K562 (cell line): ENCODE measurements around the gene MEAF6. TPM values are rescaled to one million over a fixed set of nuclear protein-coding genes. Genes with fewer than 3 reads are reported as not detected.
A peak's percentile ranks its signal among the peaks of the same experiment; 100 is the strongest.

Experiments used
- CUX1 ChIP-seq: fragments of 200-800 bp; sonication (Bioruptor generic); IDR thresholded peaks from 2 replicates; pipeline ENCODE4 v1.6.1; 2016; ENCODE audit warnings: missing genetic modification characterization, missing compliant biosample characterization
- ELF2 ChIP-seq: fragments of 250-450 bp; sonication (Bioruptor Pico); IDR thresholded peaks from 2 replicates; pipeline ENCODE4 v1.5.0; 2021; ENCODE audit warnings: mild to moderate bottlenecking
- FOXK1 ChIP-seq: sonication (generic); formaldehyde crosslinking; IDR thresholded peaks from 2 replicates; pipeline ENCODE4 v1.8.0; 2022; ENCODE audit warnings: missing genetic modification reagents, mild to moderate bottlenecking, borderline replicate concordance
- FOXP1 ChIP-seq: sonication (generic); formaldehyde crosslinking; IDR thresholded peaks from 2 replicates; pipeline ENCODE4 v1.8.0; 2022; ENCODE audit warnings: mild to moderate bottlenecking, missing genetic modification reagents
- HIVEP1 ChIP-seq: fragments of 250-450 bp; sonication (Bioruptor Pico); IDR thresholded peaks from 2 replicates; pipeline ENCODE4 v1.4.0; 2020; ENCODE audit warnings: mild to moderate bottlenecking
- KLF16 ChIP-seq: IDR thresholded peaks from 2 replicates; pipeline ENCODE4 v1.6.1; 2016; ENCODE audit warnings: antibody characterized with exemption
- PTBP1 ChIP-seq: fragments of 200-400 bp; formaldehyde crosslinking; IDR thresholded peaks from 2 replicates; pipeline ENCODE4 v1.6.1; 2017; ENCODE audit warnings: low read depth, low read length
- RB1 ChIP-seq: fragments of 450-650 bp; IDR thresholded peaks from 2 replicates; pipeline ENCODE4 v1.6.1; 2017; ENCODE audit warnings: low read depth, mild to moderate bottlenecking
- SIN3A ChIP-seq, 2 experiments: fragments of 150-350 bp in 1 of 2; IDR thresholded peaks; 2 replicates each; pipeline ENCODE4 v1.6.1; 2011 to 2016; ENCODE audit warnings: borderline replicate concordance in 2 of 2, low read depth in 2 of 2, low read length in 2 of 2, mild to moderate bottlenecking in 2 of 2, moderate library complexity in 2 of 2; ENCODE audit not compliant: control insufficient read depth in 1 of 2
- polyA plus RNA-seq, 8 experiments: library from polyadenylated mRNA; depleted of rRNA in 4 of 8; stranded (reverse) in 5 of 8; unstranded in 3 of 8; fragments of >200 nt; fragmentation: Nextera tagmentation in 2 of 8; fragmentation: Illumina TruSeq in 1 of 8; extraction: Ambion mirVana in 2 of 8; extraction: Trizol in 1 of 8; gene quantifications; 2 replicates each; pipeline versions ENCODE4 v1.2.1 to v1.2.3, GENCODE V29; 2011 to 2014; ENCODE audit warnings: inconsistent platforms in 1 of 8, missing spikeins in 1 of 8
- total RNA-seq, 7 experiments: library from RNA; depleted of rRNA in 6 of 7; stranded (reverse); fragments of >200 nt in 6 of 7; fragmentation: Illumina TruSeq in 2 of 7; extraction: Trizol in 2 of 7; gene quantifications; 2 replicates each; pipeline versions ENCODE4 v1.2.1 to v1.2.3, GENCODE V29; 2011 to 2021; ENCODE audit warnings: low replicate concordance in 1 of 7
- TF ChIP-seq, protein P1 (sequence below), 2 experiments: fragments of 450-650 bp in 1 of 2; sonication (generic) in 1 of 2; formaldehyde crosslinking in 1 of 2; IDR thresholded peaks; 2 replicates each; pipeline versions ENCODE4 v1.7.1 to v1.9.0; 2016 to 2022; ENCODE audit warnings: inconsistent platforms in 1 of 2, mild to moderate bottlenecking in 1 of 2, missing genetic modification reagents in 1 of 2
- TF ChIP-seq, protein P2 (sequence below): fragments of 250-450 bp; sonication (Bioruptor Pico); IDR thresholded peaks from 2 replicates; pipeline ENCODE4 v1.5.0; 2021

Gene MEAF6
- total and polyA plus RNA-seq, 9 of the 15 experiments (the other 6 are each of a cell fraction or from before 2014, with no cell fraction given) = 55.0 to 151 (median 92.3) TPM

- TF ChIP-seq, protein P1, sequence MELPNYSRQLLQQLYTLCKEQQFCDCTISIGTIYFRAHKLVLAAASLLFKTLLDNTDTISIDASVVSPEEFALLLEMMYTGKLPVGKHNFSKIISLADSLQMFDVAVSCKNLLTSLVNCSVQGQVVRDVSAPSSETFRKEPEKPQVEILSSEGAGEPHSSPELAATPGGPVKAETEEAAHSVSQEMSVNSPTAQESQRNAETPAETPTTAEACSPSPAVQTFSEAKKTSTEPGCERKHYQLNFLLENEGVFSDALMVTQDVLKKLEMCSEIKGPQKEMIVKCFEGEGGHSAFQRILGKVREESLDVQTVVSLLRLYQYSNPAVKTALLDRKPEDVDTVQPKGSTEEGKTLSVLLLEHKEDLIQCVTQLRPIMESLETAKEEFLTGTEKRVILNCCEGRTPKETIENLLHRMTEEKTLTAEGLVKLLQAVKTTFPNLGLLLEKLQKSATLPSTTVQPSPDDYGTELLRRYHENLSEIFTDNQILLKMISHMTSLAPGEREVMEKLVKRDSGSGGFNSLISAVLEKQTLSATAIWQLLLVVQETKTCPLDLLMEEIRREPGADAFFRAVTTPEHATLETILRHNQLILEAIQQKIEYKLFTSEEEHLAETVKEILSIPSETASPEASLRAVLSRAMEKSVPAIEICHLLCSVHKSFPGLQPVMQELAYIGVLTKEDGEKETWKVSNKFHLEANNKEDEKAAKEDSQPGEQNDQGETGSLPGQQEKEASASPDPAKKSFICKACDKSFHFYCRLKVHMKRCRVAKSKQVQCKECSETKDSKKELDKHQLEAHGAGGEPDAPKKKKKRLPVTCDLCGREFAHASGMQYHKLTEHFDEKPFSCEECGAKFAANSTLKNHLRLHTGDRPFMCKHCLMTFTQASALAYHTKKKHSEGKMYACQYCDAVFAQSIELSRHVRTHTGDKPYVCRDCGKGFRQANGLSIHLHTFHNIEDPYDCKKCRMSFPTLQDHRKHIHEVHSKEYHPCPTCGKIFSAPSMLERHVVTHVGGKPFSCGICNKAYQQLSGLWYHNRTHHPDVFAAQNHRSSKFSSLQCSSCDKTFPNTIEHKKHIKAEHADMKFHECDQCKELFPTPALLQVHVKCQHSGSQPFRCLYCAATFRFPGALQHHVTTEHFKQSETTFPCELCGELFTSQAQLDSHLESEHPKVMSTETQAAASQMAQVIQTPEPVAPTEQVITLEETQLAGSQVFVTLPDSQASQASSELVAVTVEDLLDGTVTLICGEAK (IDR thresholded peaks at IDR 0.05) = peak; percentile 24; the same call in 1 of the 2 replicates
- TF ChIP-seq, protein P1 (CRISPR knock-in tag; IDR thresholded peaks at IDR 0.05) = no peak
- TF ChIP-seq CUX1 (CRISPR knock-in tag) = no peak
- TF ChIP-seq, protein P2, sequence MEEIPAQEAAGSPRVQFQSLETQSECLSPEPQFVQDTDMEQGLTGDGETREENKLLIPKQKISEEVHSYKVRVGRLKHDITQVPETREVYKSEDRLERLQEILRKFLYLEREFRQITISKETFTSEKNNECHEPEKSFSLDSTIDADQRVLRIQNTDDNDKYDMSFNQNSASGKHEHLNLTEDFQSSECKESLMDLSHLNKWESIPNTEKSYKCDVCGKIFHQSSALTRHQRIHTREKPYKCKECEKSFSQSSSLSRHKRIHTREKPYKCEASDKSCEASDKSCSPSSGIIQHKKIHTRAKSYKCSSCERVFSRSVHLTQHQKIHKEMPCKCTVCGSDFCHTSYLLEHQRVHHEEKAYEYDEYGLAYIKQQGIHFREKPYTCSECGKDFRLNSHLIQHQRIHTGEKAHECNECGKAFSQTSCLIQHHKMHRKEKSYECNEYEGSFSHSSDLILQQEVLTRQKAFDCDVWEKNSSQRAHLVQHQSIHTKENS (CRISPR knock-in tag) = no peak
- TF ChIP-seq KLF16 = no peak
- no peak for TF ChIP-seq FOXK1
- no peak for TF ChIP-seq PTBP1
- peak; percentile 81 for TF ChIP-seq RB1
- peak; percentile 43; the same call in 1 of the 2 replicates for TF ChIP-seq ELF2 (CRISPR knock-in tag)
- no peak for TF ChIP-seq FOXP1
- no peak for TF ChIP-seq HIVEP1 (CRISPR knock-in tag)
- TF ChIP-seq SIN3A (IDR thresholded peaks at IDR 0.05; ENCODE audit: borderline replicate concordance in 2 of 2, control insufficient read depth in 1 of 2, low read depth in 2 of 2, low read length in 2 of 2) = peak; percentile 71 to 81; a peak in 3 of 4 replicates
Observed at GRCh38 chr1:37474046-37474696, 40.4 kb downstream of the MEAF6 start, which contains the start of gene ZC3H12A (continued).
